ENCODE measurements around the gene ZNF140. TPM values are rescaled to one million over a fixed set of nuclear protein-coding genes. Genes with fewer than 3 reads are reported as not detected.

The ZNF140 gene
- 16.9 TPM for polyA plus RNA-seq (2012; ENCODE audit: insufficient read depth, insufficient read length, low read depth)

GRCh38 chr12:133080368-133081158 is at the start of gene ZNF140:
Gene ZNF140, plus strand, starts transcription at chr12:133080923. Its CDS starts 398 bp downstream, at chr12:133081321.
- Histone ChIP-seq H3K27me3 (no peaks in the 10 kb centered on the region), H3K36me3 (peaks cover 31% of the 10 kb centered on the region), H3K4me1 (no peaks in the 10 kb centered on the region), H3K9me3 (peaks cover 5% of the 10 kb centered on the region), H3K4me3 (ENCODE audit: low read depth, low read length) (peak within 1 kb of the TSS; percentile 78)
- peak; percentile 14 for TF ChIP-seq CTCF (IDR thresholded peaks at IDR 0.05; ENCODE audit: low read depth, low read length)
- DNase-seq, result peak; percentile 96

- TF ChIP-seq CTCF (IDR thresholded peaks at IDR 0.05; ENCODE audit: low read depth, low read length), result no peak
- H3K36me3 ChIP-seq, result peaks cover 25% of the 10 kb centered on the region
- peak within 1 kb of the TSS; percentile 64 for H3K4me3 ChIP-seq (ENCODE audit: low read depth, low read length)
- no peaks in the 10 kb centered on the region for H3K4me1 ChIP-seq
- DNase-seq, result peak; percentile 96
- no peaks in the 10 kb centered on the region for H3K27me3 ChIP-seq
- peaks cover 3% of the 10 kb centered on the region; the same call in 1 of the 2 replicates for H3K9me3 ChIP-seq
These were observed 43.3 kb upstream of the ZNF140 start, which contains the start of gene ZNF84 for GRCh38 chr12:133037207-133038005. Gene ZNF84, plus strand, starts transcription at chr12:133037509. Its CDS starts 3,959 bp downstream, at chr12:133041468.

GRCh38 chr12:133038118-133038709 is 42.5 kb upstream of the ZNF140 start:
- H3K9me3 ChIP-seq, result peaks cover 3% of the 10 kb centered on the region; the same call in 1 of the 2 replicates
- peaks cover 32% of the 10 kb centered on the region for H3K36me3 ChIP-seq
- DNase-seq, result no peak
- peak overlapping the region; percentile 64 for H3K4me3 ChIP-seq (ENCODE audit: low read depth, low read length)
- no peaks in the 10 kb centered on the region for H3K4me1 ChIP-seq
- H3K27me3 ChIP-seq, result no peaks in the 10 kb centered on the region
- no peak for TF ChIP-seq CTCF (IDR thresholded peaks at IDR 0.05; ENCODE audit: low read depth, low read length)

- Histone ChIP-seq H3K36me3 (peaks cover 92% of the 10 kb centered on the region), H3K4me1 (no peaks in the 10 kb centered on the region), H3K4me3 (ENCODE audit: low read depth, low read length) (no peak overlapping the region), H3K27me3 (no peaks in the 10 kb centered on the region), H3K9me3 (peaks cover 11% of the 10 kb centered on the region)
- no peak for TF ChIP-seq CTCF (IDR thresholded peaks at IDR 0.05; ENCODE audit: low read depth, low read length)
- no peak for DNase-seq
These were observed 34.0 kb upstream of the ZNF140 start for GRCh38 chr12:133046698-133047097.

GRCh38 chr12:133057446-133057845 is 23.3 kb upstream of the ZNF140 start:
- no peaks in the 10 kb centered on the region for H3K27me3 ChIP-seq
- H3K4me3 ChIP-seq (ENCODE audit: low read depth, low read length), result no peak overlapping the region
- H3K36me3 ChIP-seq, result peaks cover 38% of the 10 kb centered on the region
- TF ChIP-seq CTCF (IDR thresholded peaks at IDR 0.05; ENCODE audit: low read depth, low read length), result no peak
- H3K4me1 ChIP-seq, result no peaks in the 10 kb centered on the region
- H3K9me3 ChIP-seq, result peaks cover 29% of the 10 kb centered on the region
- DNase-seq, result no peak
